ENCODE measurements around the gene UBA6. TPM values are rescaled to one million over a fixed set of nuclear protein-coding genes. Genes with fewer than 3 reads are reported as not detected.
A peak's percentile ranks its signal among the peaks of the same experiment; 100 is the strongest.

Gene UBA6
- total RNA-seq, 1 donor from 2014 or later: 141 TPM

DNA sequence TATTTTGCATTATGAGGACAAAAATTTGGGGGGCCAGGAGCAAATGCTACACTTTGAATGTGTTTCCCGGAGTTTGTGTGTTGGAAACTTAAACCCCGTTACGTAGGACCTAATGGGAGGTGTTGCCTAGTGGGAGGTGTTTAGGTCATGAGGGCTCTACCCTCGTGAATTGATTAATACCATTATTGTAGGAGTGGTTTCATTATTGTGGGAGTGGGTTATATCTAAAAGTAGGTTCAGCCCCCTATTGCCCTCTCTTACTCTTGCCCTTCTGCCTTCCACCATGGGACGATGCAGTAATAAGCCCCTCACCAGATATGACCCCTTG is 15.5 kb downstream of the UBA6 start:
- no peak overlapping the region for H3K4me2 ChIP-seq (ENCODE audit: low read length)

DNA sequence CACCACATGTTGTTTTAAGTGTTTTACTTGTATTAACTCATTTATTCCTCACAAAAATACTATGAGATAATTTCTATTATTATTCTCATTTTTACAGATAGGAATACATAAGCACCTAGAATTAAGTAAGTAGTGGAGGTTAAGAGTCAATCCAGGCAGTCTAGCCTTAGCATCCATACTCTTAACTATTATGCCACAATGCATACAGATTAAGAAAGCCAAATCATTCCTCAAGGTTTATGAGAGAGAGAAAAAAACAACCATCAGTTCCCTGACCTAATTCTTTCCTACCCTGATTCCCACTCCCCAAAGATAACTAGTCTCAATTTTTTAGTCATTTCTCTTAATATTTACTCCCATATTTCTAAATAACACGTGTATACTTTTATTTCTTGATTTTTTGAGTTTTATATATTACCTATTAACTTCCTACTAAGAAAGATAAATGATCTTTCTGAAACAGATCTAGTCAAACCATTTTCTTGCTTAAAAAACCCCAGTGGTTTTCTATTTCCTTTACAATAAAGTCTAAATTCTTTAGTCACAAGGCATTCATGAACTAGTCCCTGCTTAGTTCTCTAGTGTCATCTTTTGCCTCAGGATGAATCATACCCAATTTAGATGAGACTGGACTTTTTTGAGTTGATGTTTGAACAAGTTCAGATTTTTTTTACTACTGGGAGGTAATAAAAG is 16.0 kb downstream of the UBA6 start:
- H3K4me1 Mint-ChIP-seq (ENCODE audit: low read depth, unreplicated experiment): peaks cover 30% of the 10 kb centered on the region
- peaks cover 8% of the 10 kb centered on the region for H3K36me3 ChIP-seq (ENCODE audit: insufficient read depth, low read length)

More for the DNA sequence above, 15.5 kb downstream of the UBA6 start:
- H3K4me3 Mint-ChIP-seq (ENCODE audit: unreplicated experiment): peak overlapping the region; percentile 22
- H3K4me1 ChIP-seq (ENCODE audit: insufficient read depth, low read length): peaks cover 5% of the 10 kb centered on the region
- TF ChIP-seq EZH2 (IDR thresholded peaks at IDR 0.05; ENCODE audit: insufficient read depth, low read length): no peak
- TF ChIP-seq, protein P1, sequence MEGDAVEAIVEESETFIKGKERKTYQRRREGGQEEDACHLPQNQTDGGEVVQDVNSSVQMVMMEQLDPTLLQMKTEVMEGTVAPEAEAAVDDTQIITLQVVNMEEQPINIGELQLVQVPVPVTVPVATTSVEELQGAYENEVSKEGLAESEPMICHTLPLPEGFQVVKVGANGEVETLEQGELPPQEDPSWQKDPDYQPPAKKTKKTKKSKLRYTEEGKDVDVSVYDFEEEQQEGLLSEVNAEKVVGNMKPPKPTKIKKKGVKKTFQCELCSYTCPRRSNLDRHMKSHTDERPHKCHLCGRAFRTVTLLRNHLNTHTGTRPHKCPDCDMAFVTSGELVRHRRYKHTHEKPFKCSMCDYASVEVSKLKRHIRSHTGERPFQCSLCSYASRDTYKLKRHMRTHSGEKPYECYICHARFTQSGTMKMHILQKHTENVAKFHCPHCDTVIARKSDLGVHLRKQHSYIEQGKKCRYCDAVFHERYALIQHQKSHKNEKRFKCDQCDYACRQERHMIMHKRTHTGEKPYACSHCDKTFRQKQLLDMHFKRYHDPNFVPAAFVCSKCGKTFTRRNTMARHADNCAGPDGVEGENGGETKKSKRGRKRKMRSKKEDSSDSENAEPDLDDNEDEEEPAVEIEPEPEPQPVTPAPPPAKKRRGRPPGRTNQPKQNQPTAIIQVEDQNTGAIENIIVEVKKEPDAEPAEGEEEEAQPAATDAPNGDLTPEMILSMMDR (IDR thresholded peaks at IDR 0.05; ENCODE audit: insufficient read depth, low read depth, low read length): no peak
- H4K20me1 ChIP-seq (ENCODE audit: insufficient read depth, low read length): peaks cover 23% of the 10 kb centered on the region
- H3K27me3 Mint-ChIP-seq (ENCODE audit: low read depth, unreplicated experiment): no peaks in the 10 kb centered on the region
- peaks cover 68% of the 10 kb centered on the region for H3K79me2 ChIP-seq (ENCODE audit: insufficient read depth, low read length)
- H3K36me3 ChIP-seq (ENCODE audit: insufficient read depth, low read length): peaks cover 3% of the 10 kb centered on the region
- no peaks in the 10 kb centered on the region for H3K9me3 ChIP-seq (ENCODE audit: insufficient read depth, low read depth, low read length)
- H3K27me3 ChIP-seq (ENCODE audit: insufficient read depth, low read length): no peaks in the 10 kb centered on the region
- H3K4me3 ChIP-seq (ENCODE audit: insufficient read depth, low read depth, low read length): no peak overlapping the region
- peaks cover 30% of the 10 kb centered on the region for H3K4me1 Mint-ChIP-seq (ENCODE audit: low read depth, unreplicated experiment)
- no peak overlapping the region for H3K27ac ChIP-seq (ENCODE audit: low read depth, low read length)
- H3K36me3 Mint-ChIP-seq (ENCODE audit: low read depth, unreplicated experiment): peaks cover 10% of the 10 kb centered on the region
- FAIRE-seq (no peak), DNase-seq (ENCODE audit: low read depth) (no peak)
- H3K27ac Mint-ChIP-seq (ENCODE audit: unreplicated experiment): peak overlapping the region; percentile 63
- H3K9ac ChIP-seq (ENCODE audit: low read length): no peak overlapping the region
- H3K9me3 Mint-ChIP-seq (ENCODE audit: unreplicated experiment): no peaks in the 10 kb centered on the region
- H2AFZ ChIP-seq (ENCODE audit: low read depth, low read length): no peak overlapping the region

More for the DNA sequence above, 16.0 kb downstream of the UBA6 start:
- Histone ChIP-seq H3K4me2 (ENCODE audit: low read length) (no peak overlapping the region), H2AFZ (ENCODE audit: low read depth, low read length) (no peak overlapping the region), H3K9ac (ENCODE audit: low read length) (no peak overlapping the region), H3K27me3 (ENCODE audit: insufficient read depth, low read length) (no peaks in the 10 kb centered on the region), H3K27ac (ENCODE audit: low read depth, low read length) (no peak overlapping the region), H4K20me1 (ENCODE audit: insufficient read depth, low read length) (peaks cover 18% of the 10 kb centered on the region), H3K4me3 (ENCODE audit: insufficient read depth, low read depth, low read length) (no peak overlapping the region), H3K79me2 (ENCODE audit: insufficient read depth, low read length) (peaks cover 64% of the 10 kb centered on the region), H3K4me1 (ENCODE audit: insufficient read depth, low read length) (peaks cover 5% of the 10 kb centered on the region), H3K9me3 (ENCODE audit: insufficient read depth, low read depth, low read length) (no peaks in the 10 kb centered on the region)
- DNase-seq (ENCODE audit: low read depth) (peak; percentile 4), FAIRE-seq (peak; percentile 75)
- Mint-ChIP-seq H3K36me3 (ENCODE audit: low read depth, unreplicated experiment) (peaks cover 10% of the 10 kb centered on the region), H3K9me3 (ENCODE audit: unreplicated experiment) (no peaks in the 10 kb centered on the region), H3K4me3 (ENCODE audit: unreplicated experiment) (no peak overlapping the region), H3K27me3 (ENCODE audit: low read depth, unreplicated experiment) (no peaks in the 10 kb centered on the region), H3K27ac (ENCODE audit: unreplicated experiment) (peak overlapping the region; percentile 63)
- TF ChIP-seq, protein P1 (IDR thresholded peaks at IDR 0.05; ENCODE audit: insufficient read depth, low read depth, low read length): no peak
- TF ChIP-seq EZH2 (IDR thresholded peaks at IDR 0.05; ENCODE audit: insufficient read depth, low read length): no peak

Measured in astrocyte (in vitro differentiated cells and primary cell).